Right kidney (tissue), 1 donor: ENCODE measurements around the gene E4F1.
"Not testable (repeated sequence)": the region's sequence is repeated elsewhere in the genome, so short reads cannot be mapped to it uniquely, and the experiment has no call there.

Source experiments
- DNase-seq: peaks from one replicate; pipeline ENCODE4 v3.0.0-alpha.2; 2016

The E4F1 gene

DNA sequence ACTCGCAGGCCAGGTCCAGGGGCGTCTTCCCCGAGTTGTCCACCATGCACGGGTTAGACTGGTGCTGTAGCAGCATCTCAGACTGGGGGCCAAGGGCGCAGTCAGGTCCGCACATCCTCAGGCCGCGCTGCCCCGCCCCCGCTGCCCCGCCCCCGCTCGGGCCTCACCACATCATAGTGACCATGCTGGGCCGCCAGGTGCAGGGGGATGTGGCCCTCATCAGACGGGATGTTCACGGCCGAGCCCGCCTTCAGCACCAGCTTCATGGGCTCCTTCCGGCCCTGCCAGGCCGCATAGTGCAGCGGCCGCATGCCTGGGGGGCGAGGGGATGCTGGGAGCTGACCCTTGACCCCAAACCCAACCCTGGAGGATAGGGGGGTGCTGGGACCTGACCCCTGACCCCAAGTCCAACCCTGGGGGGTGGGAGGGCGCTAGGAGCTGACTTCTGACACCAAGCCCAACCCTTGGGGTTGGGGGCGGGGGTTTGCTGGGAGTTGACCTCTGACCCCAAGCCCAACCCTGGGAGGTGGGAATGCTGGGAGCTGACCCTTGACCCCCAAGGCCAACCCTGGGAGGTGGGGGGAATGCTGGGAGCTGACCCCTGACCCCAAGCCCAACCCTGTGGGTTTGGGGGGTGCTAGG lies 34.0 kb upstream of the E4F1 start:
- DNase-seq, result no peak

DNA sequence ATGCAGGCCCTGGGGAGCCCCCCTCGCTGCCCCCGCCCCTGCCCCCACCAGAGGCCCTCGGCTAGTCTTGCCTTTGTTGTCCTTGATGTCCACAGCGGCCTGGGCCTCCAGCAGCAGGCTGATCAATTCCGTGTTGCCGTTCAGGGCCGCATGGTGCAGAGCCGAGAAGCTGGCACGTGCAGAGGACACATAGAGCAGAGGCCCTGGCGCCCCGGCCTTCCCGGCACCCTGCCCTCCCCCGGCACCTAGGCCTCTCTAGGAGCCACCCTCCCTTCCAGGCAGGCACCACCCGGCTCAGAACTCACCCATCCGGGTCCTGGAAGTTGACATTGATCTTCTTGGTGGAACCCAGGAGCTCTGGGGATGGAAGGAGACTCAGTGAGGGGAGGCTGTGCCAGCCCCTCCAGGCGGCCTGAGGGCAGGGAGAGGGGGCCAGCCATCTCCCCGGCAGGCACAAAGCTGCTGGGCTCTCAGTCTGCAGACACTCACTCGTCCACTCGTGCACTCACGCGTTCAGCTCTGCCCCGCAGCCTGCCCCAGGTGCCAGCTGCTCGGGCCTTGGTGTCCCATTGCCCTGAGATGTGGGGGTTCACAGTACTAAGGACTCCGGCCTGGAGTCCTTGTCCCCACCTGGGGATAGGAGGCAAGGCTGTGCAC lies 33.3 kb upstream of the E4F1 start:
- no peak for DNase-seq

DNA sequence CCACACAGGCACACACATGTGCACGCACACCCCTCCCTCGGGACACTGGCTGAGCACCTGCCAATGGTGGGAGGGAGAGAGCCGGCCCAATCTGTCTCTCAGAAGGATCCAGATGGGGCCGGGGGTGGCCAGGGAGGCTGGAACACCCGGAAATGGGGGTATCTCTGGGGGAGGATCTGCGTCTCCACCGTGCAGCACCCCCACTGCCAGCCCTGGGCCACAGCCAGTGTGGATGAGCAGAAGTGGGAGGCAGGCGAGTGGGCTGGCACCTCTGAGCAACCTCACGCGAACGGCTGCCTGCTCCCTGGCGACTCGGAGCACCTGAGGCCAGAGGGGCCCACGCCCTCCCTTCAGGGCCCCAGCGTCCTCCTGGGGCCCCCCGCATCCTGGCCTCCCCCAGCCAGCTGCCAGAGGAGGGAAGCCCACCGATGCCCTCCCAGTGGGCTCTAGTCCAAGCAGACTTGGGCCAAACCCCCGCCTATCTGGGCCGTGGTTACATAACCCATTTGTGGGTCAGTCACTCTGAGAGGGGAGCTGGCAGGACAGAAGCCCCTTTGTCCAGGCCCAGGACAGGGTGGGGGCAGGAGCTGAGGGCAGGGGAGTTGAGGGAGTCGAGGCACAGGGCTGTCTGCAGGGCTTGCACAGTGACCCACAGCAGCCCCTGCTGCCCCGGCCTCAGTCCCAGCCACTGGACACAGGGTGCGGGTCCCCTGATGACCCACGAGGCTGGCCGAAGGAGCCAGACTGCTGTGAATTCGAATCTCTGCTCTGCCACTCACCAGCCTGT lies 32.5 kb upstream of the E4F1 start:
- DNase-seq, result no peak

DNA sequence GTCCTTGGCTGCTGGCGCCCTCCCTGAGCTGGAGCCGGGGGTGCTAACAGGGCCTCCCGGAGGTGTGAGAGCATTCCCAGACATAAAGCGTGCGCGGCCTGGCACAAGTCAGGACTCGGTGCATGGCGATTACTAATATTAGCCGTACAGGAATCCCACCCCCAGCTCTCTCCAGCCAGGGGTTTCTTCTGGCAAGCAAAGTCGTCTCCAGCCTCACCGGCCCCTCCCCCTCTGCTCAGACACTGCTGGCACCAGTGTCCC lies 32.0 kb upstream of the E4F1 start:
- DNase-seq, result no peak

DNA sequence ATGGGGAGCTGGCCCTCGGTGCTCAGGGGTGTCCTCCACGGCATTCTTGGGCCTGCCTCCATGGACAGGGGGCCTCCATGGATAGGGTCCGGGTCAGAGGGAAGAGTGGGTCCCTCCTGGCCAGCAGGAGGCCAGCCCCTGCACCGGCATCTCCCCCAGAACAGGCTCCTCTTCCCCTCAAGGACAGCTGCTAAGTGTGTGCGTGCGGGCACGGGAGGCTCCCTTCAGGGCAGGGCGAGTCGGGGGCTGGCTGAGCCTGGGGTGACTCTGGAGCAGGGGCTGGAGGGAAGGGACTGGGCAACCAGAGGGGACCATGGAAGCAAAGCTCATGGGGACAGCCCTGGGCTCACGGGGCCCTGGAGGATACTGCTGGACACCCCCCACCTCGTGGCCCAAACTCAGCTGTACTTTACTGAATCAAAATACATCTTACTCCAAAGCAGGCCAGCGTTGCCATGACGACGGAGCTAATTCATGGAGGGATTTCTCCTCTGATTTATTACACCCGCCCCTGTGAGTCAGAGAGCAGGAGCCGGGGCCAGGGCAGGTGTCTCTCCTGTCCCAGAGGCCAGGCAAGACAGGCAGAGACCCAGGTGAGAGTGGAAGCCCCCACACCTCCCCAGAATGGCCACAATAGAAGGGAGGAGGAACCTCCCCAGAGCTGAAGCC lies 29.1 kb upstream of the E4F1 start:
- no peak for DNase-seq

DNA sequence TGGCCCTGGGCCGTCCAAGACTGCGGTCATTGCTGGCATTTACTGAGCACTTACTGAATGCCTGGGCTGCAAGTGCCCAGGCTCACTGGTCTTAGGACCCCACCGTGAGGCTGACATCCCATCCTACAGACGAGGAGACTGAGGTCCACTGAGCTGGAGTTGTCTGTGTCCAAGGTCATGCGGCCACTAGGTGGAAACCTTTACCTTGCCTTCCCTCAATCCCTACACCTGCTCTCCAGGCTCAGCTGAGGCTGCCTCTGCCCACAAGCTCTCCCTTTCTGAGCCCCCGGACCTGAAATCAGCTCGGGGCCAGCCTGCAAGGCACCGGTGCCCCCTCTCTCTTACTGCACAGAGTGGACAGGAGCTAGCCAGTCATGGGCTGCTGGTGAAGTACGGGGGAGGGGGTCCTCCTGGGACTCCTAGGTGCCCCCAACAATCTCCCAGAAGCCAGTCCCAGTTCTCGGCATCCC lies 28.5 kb upstream of the E4F1 start:
- peak; percentile 44 for DNase-seq

DNA sequence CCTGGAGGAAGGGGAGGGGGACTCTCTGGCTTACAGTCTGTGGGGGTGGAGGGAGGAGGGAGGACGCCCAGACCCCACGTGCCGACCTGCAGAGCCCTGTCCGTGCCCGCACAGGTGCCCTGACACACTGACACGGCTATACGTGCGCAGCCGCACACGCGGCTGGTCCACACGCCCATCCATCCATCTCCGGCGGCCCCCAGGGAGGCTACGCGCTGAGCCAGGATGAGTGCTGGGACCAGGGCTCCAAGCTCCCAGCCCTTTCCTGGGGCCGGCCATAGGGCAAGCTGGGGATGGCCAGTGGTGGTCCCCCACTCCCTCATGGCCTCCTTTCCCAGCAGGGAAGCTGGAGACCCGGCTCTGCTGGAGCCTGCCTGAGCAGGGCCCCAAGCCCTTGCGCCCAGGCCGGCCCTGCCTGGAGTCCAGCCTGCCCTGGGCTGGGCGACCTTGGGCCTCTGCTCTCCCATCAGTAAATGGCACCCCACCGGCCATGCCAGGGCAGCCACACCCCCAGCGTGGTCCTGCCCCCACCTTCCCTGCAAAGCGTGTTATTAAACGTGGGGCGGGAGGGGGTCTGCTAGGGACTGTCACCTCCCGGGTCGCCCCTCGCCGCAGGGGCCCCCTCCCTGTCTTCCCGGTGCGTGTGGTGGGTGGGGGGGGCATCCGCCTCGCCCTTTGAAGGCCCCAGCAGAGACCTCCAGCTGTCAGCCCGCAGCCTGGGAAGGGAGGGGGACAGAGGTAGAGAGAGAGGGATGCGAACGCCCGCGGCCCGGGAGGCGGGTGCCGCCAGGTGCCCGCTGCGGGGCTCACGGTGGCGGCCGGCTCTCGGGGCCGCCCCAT lies 27.8 kb upstream of the E4F1 start:
- DNase-seq, result no peak

DNA sequence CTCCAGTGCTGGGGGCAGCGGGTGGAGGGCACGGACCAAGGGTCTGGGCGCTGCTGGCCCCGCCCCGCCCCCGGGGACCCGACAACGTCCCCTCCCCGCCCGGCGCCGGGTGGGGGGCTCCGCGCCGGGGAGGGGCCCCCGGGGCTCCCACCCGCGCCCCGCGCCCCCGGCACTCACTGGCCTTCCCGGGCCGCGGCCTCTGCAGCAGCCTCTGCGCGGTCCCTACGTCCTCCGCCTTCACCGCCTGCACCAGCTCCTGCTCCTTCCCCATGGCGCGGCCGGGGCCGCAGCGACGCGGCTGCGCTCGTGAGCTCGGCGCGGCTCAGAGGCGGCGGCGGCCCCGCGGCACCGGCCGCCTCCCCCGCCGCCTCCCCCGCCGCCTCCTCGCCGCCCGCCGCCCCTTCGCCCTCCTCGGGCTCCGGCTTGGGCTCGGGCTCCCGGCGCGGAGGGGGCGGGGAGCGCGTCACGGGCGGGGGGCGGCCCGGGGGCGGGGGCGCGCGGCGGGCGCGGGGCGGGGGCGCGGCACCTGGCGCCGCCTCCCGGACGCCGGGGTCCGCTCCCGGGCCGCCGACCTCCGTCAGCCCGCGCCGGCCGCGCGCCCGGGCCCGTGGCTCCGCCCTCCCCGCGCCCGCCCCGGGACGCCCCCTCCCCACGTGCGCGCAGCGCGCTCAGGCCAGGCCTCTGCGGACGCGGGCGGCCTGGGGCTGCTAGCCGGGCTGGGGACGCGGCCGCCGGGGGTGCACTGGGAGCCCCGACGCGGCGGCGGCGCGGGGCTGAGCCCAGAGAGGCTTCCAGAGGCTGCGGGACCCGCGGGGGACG lies 27.0 kb upstream of the E4F1 start, which contains the start of gene CASKIN1:
Gene CASKIN1, minus strand, starts transcription at position 444 of the 819 bp plus-strand sequence. Its CDS starts 173 bp downstream, at position 271.
- DNase-seq, result no peak

DNA sequence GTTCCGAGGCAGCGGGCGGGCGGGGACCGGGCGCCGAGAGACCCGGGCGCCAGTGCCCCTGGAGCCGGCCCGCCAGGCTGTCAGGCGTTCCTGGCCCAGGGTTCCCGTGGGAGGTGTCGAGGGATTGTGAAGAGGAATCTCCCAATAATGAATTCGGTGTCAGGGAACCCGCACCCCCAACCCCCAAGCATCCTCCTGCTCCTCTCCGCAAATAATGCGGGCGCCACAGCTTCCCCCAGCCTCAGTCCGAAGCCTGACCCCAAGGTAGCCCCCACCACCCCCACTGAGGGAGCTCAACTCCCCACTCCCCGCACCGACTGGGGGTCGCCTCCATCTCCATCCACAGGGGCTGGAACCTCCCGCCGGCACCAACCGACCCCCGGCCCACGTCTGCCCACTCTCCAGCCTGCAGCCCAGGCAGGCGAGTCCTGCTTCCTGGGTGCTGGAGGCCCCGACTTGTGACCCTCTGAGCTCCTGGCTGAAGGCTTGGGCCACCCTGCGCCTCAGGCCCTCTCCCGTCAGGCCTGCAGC lies 26.3 kb upstream of the E4F1 start:
- DNase-seq, result no peak

DNA sequence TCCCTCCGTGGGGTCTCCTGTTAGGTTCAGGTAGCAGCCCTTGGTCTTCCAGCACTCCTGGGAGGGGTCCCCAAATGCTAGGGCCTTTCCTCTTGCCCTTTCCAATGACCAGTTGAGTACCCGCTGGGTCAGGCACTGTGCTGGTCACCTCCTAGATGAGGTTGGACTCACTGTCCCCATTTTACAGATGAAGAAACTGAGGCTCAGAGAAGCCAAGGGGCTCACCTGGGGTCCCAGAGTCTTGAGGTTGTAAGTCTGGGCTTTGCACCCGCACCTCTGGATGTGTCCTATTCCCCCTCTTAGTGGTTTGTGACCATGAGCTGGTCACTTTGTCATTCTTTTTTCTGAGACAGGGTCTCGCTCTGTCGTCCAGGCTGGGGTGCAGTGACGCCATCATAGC lies 25.6 kb upstream of the E4F1 start:
- DNase-seq, result no peak

DNA sequence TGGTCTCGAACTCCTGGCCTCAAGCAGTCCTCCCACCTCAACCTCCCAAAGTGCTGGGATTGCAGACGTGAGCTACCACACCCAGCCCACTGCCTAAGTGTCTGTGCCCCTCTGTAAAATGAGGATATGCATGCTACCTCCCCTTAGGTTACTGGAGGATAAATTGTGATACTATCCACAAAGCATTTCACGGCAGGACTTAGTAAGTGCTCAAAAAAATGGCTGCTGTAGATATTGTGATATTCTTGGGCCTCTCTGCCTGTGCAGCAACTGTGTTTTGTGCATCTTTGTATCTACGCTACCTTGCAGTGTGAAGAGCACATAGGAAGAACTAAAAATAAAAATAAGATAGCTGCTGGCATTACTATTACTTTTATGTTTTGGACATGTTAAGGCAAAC lies 25.1 kb upstream of the E4F1 start:
- no peak for DNase-seq

DNA sequence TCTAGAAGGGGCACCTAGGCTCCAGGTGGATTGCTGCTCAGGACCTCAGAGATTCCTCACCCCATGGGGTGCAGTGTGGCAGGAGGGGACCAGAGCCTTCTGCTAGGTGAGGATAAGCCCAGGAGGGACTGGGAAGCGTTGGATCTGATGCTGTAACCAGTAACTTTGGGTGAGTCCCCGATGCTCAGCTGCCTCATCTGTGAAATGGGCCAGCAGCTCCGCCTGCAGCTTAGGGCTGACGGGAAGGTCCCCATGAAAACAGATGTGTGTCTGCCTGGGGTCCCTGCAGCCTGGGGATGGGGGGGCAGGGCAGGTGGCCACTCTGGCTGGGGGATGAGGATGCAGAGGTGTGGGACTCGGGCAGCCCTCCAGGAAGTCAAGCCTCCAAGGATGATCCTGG lies 24.3 kb upstream of the E4F1 start:
- no peak for DNase-seq

DNA sequence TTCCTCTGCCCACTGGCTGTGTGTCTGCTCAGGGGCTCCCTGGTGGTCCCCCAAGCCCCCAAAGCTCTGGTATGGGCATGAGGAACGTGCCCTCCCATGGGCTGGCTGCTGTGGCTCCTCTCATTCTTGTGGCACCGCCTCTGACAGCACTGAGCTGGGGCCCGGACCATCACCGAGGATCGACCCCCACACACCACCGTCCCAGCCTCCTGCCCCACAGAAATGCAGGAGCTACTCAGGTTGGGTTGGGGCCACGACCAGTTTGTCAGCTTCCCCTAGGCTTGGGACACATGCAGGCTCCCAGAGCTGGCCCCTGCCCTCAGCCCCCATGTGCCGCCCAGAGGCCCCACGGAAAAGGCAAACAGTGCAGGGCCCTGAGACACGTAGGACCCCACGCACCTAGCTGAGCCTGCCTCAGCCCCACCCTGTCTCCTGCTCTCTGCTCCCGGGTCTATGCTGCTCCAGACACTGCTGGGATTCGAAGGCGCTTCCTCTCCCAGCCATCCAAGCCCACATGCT lies 23.7 kb upstream of the E4F1 start:
- no peak for DNase-seq

DNA sequence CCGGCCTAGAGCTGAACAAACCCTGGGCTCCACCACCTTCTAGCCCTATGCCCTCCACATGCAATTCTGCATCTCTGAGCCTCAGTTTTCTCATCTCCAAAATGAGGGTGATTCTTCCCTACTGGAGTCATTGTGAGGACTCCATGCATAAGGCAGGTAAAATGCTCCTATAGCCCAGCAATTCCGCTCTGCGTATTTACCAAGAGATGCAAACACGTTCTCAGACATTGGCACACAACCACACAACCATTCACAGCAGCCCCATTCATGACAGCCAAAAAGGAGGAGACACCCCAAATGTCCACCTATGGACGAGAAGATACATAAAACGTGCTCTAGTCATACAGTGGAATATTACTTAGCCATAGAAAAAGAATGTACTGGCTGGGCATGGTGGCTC lies 23.1 kb upstream of the E4F1 start:
- DNase-seq, result no peak

DNA sequence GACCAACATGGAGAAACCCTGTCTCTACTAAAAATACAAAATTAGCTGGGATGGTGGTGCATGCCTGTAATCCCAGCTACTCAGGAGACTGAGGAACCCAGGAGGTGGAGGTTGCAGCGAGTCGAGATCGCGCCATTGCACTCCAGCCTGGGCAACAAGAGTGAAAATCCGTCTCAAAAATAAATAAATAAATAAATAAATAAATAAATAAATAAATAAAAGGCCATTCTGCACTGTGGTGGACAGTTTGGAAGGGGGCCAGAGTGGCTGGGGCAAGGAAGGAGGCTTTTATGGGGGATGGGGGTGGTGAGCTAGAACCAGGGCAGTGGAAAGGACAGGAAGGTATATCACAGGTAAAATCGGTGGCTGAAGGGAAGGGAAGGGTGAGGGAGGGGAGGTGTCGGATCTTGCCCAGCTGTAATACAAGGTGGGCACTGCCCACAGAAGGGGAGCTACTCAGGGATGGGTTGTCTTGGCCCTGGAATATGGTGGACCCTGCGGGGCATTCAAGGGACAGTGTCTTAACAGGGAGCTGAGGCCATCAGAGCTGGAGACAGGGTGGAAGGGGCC lies 20.2 kb upstream of the E4F1 start:
- DNase-seq, result not testable (repeated sequence)

DNA sequence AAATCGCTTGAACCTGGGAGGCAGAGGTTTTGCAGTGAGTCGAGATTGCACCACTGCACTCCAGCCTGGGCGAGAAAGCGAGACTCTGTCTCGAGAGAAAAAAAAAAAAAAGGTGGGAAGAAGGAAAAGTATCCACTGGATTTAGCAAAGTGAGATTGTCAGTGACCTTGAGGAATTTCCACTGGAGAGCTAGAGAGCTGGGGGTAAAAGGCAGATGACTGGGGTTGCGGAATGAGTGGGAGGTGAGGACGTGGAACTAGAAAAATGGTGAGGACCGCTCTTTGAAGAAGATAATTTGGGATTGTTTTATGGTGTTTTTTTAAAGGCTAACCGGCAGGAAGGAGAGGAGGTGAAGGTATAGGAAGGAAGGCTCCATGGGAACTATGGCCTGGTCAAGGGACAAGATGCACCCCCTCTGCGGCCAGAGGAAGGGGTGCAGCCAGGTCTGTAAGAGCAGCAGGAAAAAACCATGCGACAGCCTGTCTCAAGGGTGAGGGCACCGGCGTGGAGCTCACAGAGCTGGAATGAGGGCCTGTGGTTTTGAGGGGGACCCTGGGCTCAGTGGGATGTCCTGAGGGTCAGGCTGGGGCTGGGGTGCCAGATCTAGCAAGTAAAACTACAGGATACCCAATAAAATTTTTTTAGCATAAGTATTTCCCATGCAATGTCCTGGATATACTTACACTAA lies 18.8 kb upstream of the E4F1 start:
- DNase-seq, result peak; percentile 39

DNA sequence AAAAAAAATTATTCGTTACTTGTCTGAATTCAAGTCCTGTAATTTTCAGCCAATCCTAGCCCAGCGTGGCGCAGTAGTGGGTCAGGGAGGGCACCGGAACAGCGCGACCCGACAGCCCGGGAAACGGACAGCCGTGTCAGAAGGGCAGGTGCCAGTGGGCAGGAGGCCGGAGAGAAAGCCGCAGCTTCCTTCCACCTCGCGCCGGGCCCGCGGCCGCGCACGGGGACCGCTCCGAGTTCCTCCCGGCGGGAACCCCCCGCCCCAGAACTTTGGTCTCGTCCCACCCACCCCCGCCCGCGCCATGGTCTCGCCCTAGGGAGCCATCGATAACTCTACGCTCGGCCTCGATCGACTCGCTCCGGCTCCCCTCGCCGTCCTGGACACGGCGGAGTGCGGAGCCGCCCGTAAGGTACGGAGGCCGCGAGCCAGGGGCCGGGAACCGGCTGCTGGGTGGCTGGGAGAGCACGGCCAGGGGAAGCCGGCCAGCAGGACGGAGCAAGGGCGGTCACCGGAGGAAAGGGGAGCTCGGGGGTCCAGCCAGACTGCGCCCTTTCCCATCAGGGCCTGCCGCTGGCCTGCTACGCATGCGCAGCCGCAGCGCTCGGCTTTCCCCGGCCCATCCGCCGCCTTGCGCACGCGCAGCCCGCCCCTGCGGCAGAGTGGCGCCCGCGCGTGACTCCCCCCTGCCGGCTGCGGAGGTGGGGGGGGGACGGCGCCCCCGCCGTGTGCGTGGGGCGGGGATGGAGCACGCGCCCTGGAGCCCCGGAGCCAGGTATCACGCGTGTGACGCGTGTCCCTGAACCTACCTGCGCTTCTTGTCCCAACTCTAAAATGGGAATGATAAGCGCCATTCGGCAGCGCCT lies 18.1 kb upstream of the E4F1 start, which contains the start of gene MLST8:
Gene MLST8, plus strand, starts transcription at position 351 of the 863 bp plus-strand sequence. CDS start 632 bp downstream, outside the sequence.
- peak; percentile 99 for DNase-seq

DNA sequence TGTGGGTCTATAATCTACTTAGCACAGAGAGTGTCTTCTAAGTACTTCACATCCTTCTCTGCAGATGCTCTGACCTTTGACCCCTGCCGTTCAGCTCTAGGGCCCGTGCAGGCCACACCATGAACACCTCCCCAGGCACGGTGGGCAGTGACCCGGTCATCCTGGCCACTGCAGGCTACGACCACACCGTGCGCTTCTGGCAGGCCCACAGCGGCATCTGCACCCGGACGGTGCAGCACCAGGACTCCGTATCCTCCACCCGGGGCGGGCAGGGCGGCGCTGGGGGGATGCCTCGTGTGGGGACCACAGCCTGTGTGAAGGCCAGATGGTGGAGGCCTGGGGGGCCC lies 17.5 kb upstream of the E4F1 start:
- DNase-seq, result no peak

DNA sequence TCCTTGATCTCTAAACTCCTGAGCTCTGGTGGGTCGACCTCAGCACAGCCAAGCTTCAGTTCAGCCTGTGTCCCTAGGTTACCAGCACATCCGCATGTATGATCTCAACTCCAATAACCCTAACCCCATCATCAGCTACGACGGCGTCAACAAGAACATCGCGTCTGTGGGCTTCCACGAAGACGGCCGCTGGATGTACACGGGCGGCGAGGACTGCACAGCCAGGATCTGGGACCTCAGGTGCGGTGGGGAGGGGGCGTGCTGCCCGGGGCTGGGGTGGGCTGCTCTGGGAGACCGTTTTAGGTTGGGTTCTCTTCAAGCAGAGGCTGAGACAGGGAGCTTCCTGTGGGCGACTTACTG lies 17.0 kb upstream of the E4F1 start:
- no peak for DNase-seq
